Left lung (tissue), 10 donors: ENCODE results near the gene VSIR. TPM values are rescaled to one million over a fixed set of nuclear protein-coding genes. Genes with fewer than 3 reads are reported as not detected.

Source experiments
- ATAC-seq: fragments of 200-7000 bp; cut with Tn5 transposase; one replicate; pipeline ENCODE4 v1.9.1; 2020; ENCODE audit warnings: moderate library complexity
- DNase-seq, 4 donors: peaks; one replicate each; pipeline ENCODE4 v3.0.0-alpha.2; 2013 to 2020
- H3K27ac ChIP-seq, 2 donors: fragments of 200-600 bp; sonication (generic) in 1 of 2; one replicate each; pipeline versions ENCODE4 v1.5.0 to v1.8.0; 2020 to 2021
- H3K27me3 ChIP-seq, 2 donors: fragments of 200-600 bp; sonication (generic) in 1 of 2; one replicate each; pipeline versions ENCODE4 v1.5.0 to v1.8.0; 2020 to 2021
- H3K36me3 ChIP-seq, 2 donors: fragments of 200-600 bp; sonication (generic) in 1 of 2; one replicate each; pipeline versions ENCODE4 v1.5.0 to v1.8.0; 2020 to 2021
- H3K4me1 ChIP-seq, 2 donors: fragments of 200-600 bp; one replicate each; pipeline ENCODE4 v1.8.0; 2021
- H3K4me3 ChIP-seq, 2 donors: fragments of 200-600 bp; sonication (generic) in 1 of 2; one replicate each; pipeline versions ENCODE4 v1.5.0 to v1.8.0; 2020 to 2021; ENCODE audit warnings: mild to moderate bottlenecking in 1 of 2
- H3K9me3 ChIP-seq, 2 donors: fragments of 200-600 bp; sonication (generic) in 1 of 2; one replicate each; pipeline versions ENCODE4 v1.5.0 to v1.8.0; 2020 to 2021
- CTCF ChIP-seq, 2 donors: fragments of 200-600 bp; sonication (generic) in 1 of 2; IDR thresholded peaks; one replicate each; pipeline versions ENCODE4 v1.5.0 to v1.8.0; 2021; ENCODE audit warnings: antibody characterized with exemption in 2 of 2
- intact Hi-C, 2 donors: fragments of 100-400 bp; cut with DNase I; formaldehyde crosslinking; loops; one replicate each; pipeline versions ENCODE4 v1.11.2 to v1.14.2; 2022
- polyA plus RNA-seq, 6 donors: library from polyadenylated mRNA; unstranded; fragments of 120-200 nt; gene quantifications; one replicate each; pipeline ENCODE4 v1.2.1, GENCODE V29; 2013; ENCODE audit not compliant: insufficient read length in 6 of 6
- total RNA-seq, 2 donors: library from RNA; stranded (reverse); fragmentation: NEBNext Ultra II Directional; extraction: Animal tissue kit (Norgen Biotek cat#: 25700); gene quantifications; one replicate each; pipeline ENCODE4 v1.2.1, GENCODE V29; 2021
- donor health status: DM: no; HTN: yes; CAD: no.
- donor health status: DM: no; HTN: no; CAD: no.

Gene VSIR
- total and polyA plus RNA-seq, 8 donors = 29.9 to 133 (median 37.2) TPM

GRCh38 chr10:71769279-71769823, 4.0 kb downstream of the VSIR start:
- peak overlapping the region; percentile 5 to 68 for H3K4me3 ChIP-seq
- intact Hi-C loops = no loop called here
- no peak for ATAC-seq

GRCh38 chr10:71767420-71768035, 5.8 kb downstream of the VSIR start:
- no peak for TF ChIP-seq CTCF (IDR thresholded peaks at IDR 0.05)
- ATAC-seq (no peak), DNase-seq (no peak)
- Histone ChIP-seq H3K4me3 (no peak overlapping the region), H3K9me3 (no peaks in the 10 kb centered on the region), H3K27me3 (no peaks in the 10 kb centered on the region), H3K27ac (peak overlapping the region; percentile 88 to 92), H3K36me3 (peaks cover 0 to 40% of the 10 kb centered on the region in 2 donors), H3K4me1 (peaks cover 53 to 99% of the 10 kb centered on the region in 2 donors)
- intact Hi-C loops = no loop called here

More at GRCh38 chr10:71769279-71769823, 4.0 kb downstream of the VSIR start:
- no peak for TF ChIP-seq CTCF (IDR thresholded peaks at IDR 0.05)
- Histone ChIP-seq H3K27ac (peak overlapping the region; percentile 88 to 92), H3K4me1 (peaks cover 54 to 99% of the 10 kb centered on the region in 2 donors), H3K9me3 (no peaks in the 10 kb centered on the region), H3K27me3 (no peaks in the 10 kb centered on the region), H3K36me3 (peaks cover 0 to 37% of the 10 kb centered on the region in 2 donors)
- DNase-seq = no peak

GRCh38 chr10:71766717-71767419, 6.5 kb downstream of the VSIR start:
- TF ChIP-seq CTCF (IDR thresholded peaks at IDR 0.05) = no peak
- Histone ChIP-seq H3K4me1 (peaks cover 49 to 99% of the 10 kb centered on the region in 2 donors), H3K27ac (peak overlapping the region; percentile 88 to 92), H3K36me3 (peaks cover 0 to 46% of the 10 kb centered on the region in 2 donors), H3K4me3 (no peak overlapping the region), H3K9me3 (no peaks in the 10 kb centered on the region), H3K27me3 (no peaks in the 10 kb centered on the region)
- intact Hi-C loops = no loop called here
- ATAC-seq (peak; percentile 67), DNase-seq (peak in 1 of 4 donors; percentile 85)

GRCh38 chr10:71765906-71766716, 7.2 kb downstream of the VSIR start:
- intact Hi-C loops = no loop called here

More at GRCh38 chr10:71765906-71766716, 7.2 kb downstream of the VSIR start:
- Histone ChIP-seq H3K4me3 (no peak overlapping the region), H3K27me3 (no peaks in the 10 kb centered on the region), H3K27ac (peak overlapping the region; percentile 88 to 92), H3K36me3 (peaks cover 0 to 54% of the 10 kb centered on the region in 2 donors), H3K4me1 (peaks cover 45 to 99% of the 10 kb centered on the region in 2 donors), H3K9me3 (no peaks in the 10 kb centered on the region)
- TF ChIP-seq CTCF (IDR thresholded peaks at IDR 0.05) = no peak
- DNase-seq (no peak), ATAC-seq (no peak)
